Keratinocyte (primary cell): ENCODE results near the gene DLGAP1. TPM values are rescaled to one million over a fixed set of nuclear protein-coding genes. Genes with fewer than 3 reads are reported as not detected.

Experiments used
- DNase-seq: peaks from one replicate; pipeline ENCODE4 v3.0.0-alpha.2; 2011; ENCODE audit warnings: low read depth, missing footprints, low spot score
- FAIRE-seq: peaks from 2 replicates; lab custom pipeline; 2011; peaks lifted over from hg19 to GRCh38; lab: Jason Lieb, UNC
- H2AFZ ChIP-seq: 2 replicates; pipeline ENCODE4 v1.6.0; 2012; ENCODE audit warnings: low read length, control low read depth, inconsistent platforms; ENCODE audit not compliant: control insufficient read depth
- H3K27ac ChIP-seq: 2 replicates; pipeline ENCODE4 v1.5.1; 2011; ENCODE audit warnings: low read length; ENCODE audit not compliant: control insufficient read depth, insufficient read depth
- H3K27me3 ChIP-seq: 3 replicates; pipeline ENCODE4 v1.6.0; 2011; ENCODE audit warnings: low read length; ENCODE audit not compliant: control insufficient read depth, insufficient read depth; ENCODE audit errors: extremely low read depth
- H3K36me3 ChIP-seq, 2 experiments: 2 replicates in 1 of 2; 3 replicates in 1 of 2; pipeline ENCODE4 v1.5.1; 2011; ENCODE audit warnings: low read length in 2 of 2, mild to moderate bottlenecking in 1 of 2; ENCODE audit not compliant: control insufficient read depth in 2 of 2, insufficient read depth in 2 of 2; ENCODE audit errors: extremely low read depth in 1 of 2
- H3K4me1 ChIP-seq: 3 replicates; pipeline ENCODE4 v1.5.1; 2011; ENCODE audit warnings: low read length; ENCODE audit not compliant: control insufficient read depth, insufficient read depth; ENCODE audit errors: extremely low read depth
- H3K4me2 ChIP-seq: 3 replicates; pipeline ENCODE4 v1.6.0; 2011; ENCODE audit warnings: low read depth, low read length; ENCODE audit not compliant: control insufficient read depth, insufficient read depth; ENCODE audit errors: extremely low read depth
- H3K4me3 ChIP-seq, 3 experiments: fragments of 200-600 bp in 1 of 3; sonication (generic) in 1 of 3; 2 replicates in 2 of 3; 3 replicates in 1 of 3; pipeline ENCODE4 v1.5.1; 2011 to 2016; ENCODE audit warnings: low read length in 3 of 3, mild to moderate bottlenecking in 3 of 3, control low read depth in 2 of 3, inconsistent platforms in 1 of 3, low read depth in 1 of 3, mixed read lengths in 1 of 3, mixed run types in 1 of 3, moderate library complexity in 1 of 3; ENCODE audit not compliant: control insufficient read depth in 2 of 3, insufficient read depth in 2 of 3; ENCODE audit errors: extremely low read depth in 1 of 3
- H3K79me2 ChIP-seq: 2 replicates; pipeline ENCODE4 v1.6.0; 2012; ENCODE audit warnings: low read length; ENCODE audit not compliant: control insufficient read depth, insufficient read depth
- H3K9ac ChIP-seq: 3 replicates; pipeline ENCODE4 v1.6.0; 2011; ENCODE audit warnings: low read length; ENCODE audit not compliant: control insufficient read depth, insufficient read depth; ENCODE audit errors: extremely low read depth
- H3K9me1 ChIP-seq: 3 replicates; pipeline ENCODE4 v1.6.0; 2011; ENCODE audit warnings: low read length; ENCODE audit not compliant: control insufficient read depth, insufficient read depth; ENCODE audit errors: extremely low read depth
- H3K9me3 ChIP-seq: 2 replicates; pipeline ENCODE4 v1.5.1; 2012; ENCODE audit warnings: low read depth, low read length; ENCODE audit not compliant: control insufficient read depth
- H4K20me1 ChIP-seq: 3 replicates; pipeline ENCODE4 v1.6.0; 2011; ENCODE audit warnings: low read length; ENCODE audit not compliant: control insufficient read depth, insufficient read depth; ENCODE audit errors: extremely low read depth
- CTCF ChIP-seq, 3 experiments: IDR thresholded peaks in 1 of 3; conservative IDR thresholded peaks in 1 of 3; optimal IDR thresholded peaks in 1 of 3; 2 replicates in 2 of 3; 3 replicates in 1 of 3; pipeline versions ENCODE3 to v1.5.1; 2011; ENCODE audit warnings: low read length in 3 of 3, mild to moderate bottlenecking in 3 of 3, moderate library complexity in 2 of 3, control low read depth in 1 of 3, inconsistent platforms in 1 of 3; ENCODE audit not compliant: insufficient read depth in 2 of 3; ENCODE audit errors: extremely low read depth in 1 of 3
- EZH2 ChIP-seq: IDR thresholded peaks from one replicate; pipeline ENCODE4 v1.6.1; 2012; ENCODE audit warnings: inconsistent platforms, mild to moderate bottlenecking, low read length, moderate library complexity
- dilution Hi-C: fragments of 300-500 bp; cut with MboI; formaldehyde crosslinking; loops from one replicate; pipeline ENCODE4 v1.7.0; 2020; ENCODE audit warnings: low sequenced_read_pairs; ENCODE audit not compliant: extremely low pct_ligation_motif_present
- polyA plus RNA-seq, 5 experiments: library from polyadenylated mRNA; depleted of rRNA in 3 of 5; stranded (reverse) in 3 of 5; stranded (forward) in 1 of 5; unstranded in 1 of 5; fragments of >200 nt; gene quantifications; 1 replicate in 1 of 5; 2 replicates in 3 of 5; 3 replicates in 1 of 5; pipeline versions ENCODE4 v1.2.1 to v1.2.3, GENCODE V29; 2011 to 2012; ENCODE audit warnings: missing spikeins in 2 of 5, low read depth in 1 of 5, low replicate concordance in 1 of 5

DLGAP1 gene
- polyA plus RNA-seq, 1 donor (not counting 4 experiments of a cell fraction or from before 2014, with no cell fraction given) = not detected

DNA sequence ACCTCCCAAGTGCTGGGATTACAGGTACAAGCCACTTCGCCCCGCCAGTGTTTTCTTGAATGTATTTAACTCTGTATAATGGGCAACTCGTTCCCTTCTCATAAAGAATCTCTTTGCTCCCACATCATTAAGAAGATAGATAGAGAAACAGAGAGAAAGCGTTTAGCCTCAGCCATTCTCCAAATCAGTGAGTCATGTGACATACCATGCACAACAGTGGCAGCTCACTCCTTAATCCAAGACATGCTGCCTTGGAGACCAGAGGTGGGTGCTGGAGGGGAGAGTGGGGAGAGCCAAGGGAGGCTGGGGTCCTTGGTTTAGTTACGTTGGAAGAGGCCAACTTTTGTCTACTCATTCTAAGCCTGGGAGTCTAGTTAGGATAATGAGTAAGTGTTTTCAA lies 950.5 kb downstream of the DLGAP1 start:
- no peaks in the 10 kb centered on the region for H3K27me3 ChIP-seq
- DNase-seq = no peak
- H3K79me2 ChIP-seq = no peaks in the 10 kb centered on the region
- H3K4me2 ChIP-seq = no peak overlapping the region
- no peaks in the 10 kb centered on the region for H3K9me1 ChIP-seq
- H3K9me3 ChIP-seq = no peaks in the 10 kb centered on the region
- H4K20me1 ChIP-seq = no peaks in the 10 kb centered on the region
- TF ChIP-seq EZH2 = no peak
- no peak for TF ChIP-seq CTCF (optimal IDR thresholded peaks at IDR 0.05 in 1 of 3, IDR thresholded peaks at IDR 0.05 in 1 of 3, conservative IDR thresholded peaks at IDR 0.05 in 1 of 3; ENCODE audit: extremely low read depth in 1 of 3, insufficient read depth in 2 of 3, low read length in 3 of 3)
- H3K4me3 ChIP-seq = no peak overlapping the region
- dilution Hi-C loops = no loop called here
- no peak overlapping the region for H2AFZ ChIP-seq
- H3K27ac ChIP-seq = no peak overlapping the region
- no peak overlapping the region for H3K9ac ChIP-seq
- H3K36me3 ChIP-seq = no peaks in the 10 kb centered on the region
- H3K4me1 ChIP-seq = peaks cover 13% of the 10 kb centered on the region
- FAIRE-seq = no peak

DNA sequence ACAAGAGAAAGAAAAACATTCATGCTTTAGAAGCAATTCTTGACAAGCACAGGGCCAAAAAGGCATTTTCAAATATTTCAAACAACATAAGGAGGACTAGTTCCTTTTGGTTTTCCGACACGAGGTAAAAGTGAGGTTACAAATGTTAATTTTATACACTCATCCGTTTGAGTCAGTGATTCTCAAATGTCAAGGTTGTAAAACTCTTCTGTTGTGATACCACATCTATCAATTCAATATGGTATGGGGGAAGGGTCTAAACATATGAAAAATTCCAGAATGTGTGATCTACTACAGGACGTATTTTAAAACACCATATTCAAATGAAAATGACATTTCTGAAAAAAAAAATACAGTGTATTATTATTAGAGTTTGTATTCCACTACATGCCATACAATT lies 952.5 kb downstream of the DLGAP1 start:
- H4K20me1 ChIP-seq = no peaks in the 10 kb centered on the region
- TF ChIP-seq CTCF (optimal IDR thresholded peaks at IDR 0.05 in 1 of 3, IDR thresholded peaks at IDR 0.05 in 1 of 3, conservative IDR thresholded peaks at IDR 0.05 in 1 of 3; ENCODE audit: extremely low read depth in 1 of 3, insufficient read depth in 2 of 3, low read length in 3 of 3) (no peak), EZH2 (no peak)
- no peaks in the 10 kb centered on the region for H3K4me1 ChIP-seq
- FAIRE-seq (no peak), DNase-seq (no peak)
- H3K4me3 ChIP-seq = no peak overlapping the region
- no peaks in the 10 kb centered on the region for H3K79me2 ChIP-seq
- H2AFZ ChIP-seq = no peak overlapping the region
- H3K27me3 ChIP-seq = peaks cover 3% of the 10 kb centered on the region
- H3K36me3 ChIP-seq = no peaks in the 10 kb centered on the region
- H3K9ac ChIP-seq = no peak overlapping the region
- H3K9me1 ChIP-seq = no peaks in the 10 kb centered on the region
- no peak overlapping the region for H3K27ac ChIP-seq
- H3K9me3 ChIP-seq = no peaks in the 10 kb centered on the region
- H3K4me2 ChIP-seq = no peak overlapping the region
- dilution Hi-C loops = no loop called here
